Upper lobe of left lung (tissue), 4 donors: ENCODE measurements around the gene FRAS1.

Experiments used
- EP300 ChIP-seq, 4 donors: sonication (generic); formaldehyde crosslinking; IDR thresholded peaks; one replicate each; pipeline ENCODE4 v1.5.1; 2017; ENCODE audit warnings: antibody characterized with exemption in 4 of 4, control low read depth in 2 of 4
- POLR2A ChIP-seq, 4 donors: fragments of 450-650 bp; IDR thresholded peaks; one replicate each; pipeline ENCODE4 v1.5.1; 2016 to 2017; ENCODE audit warnings: antibody characterized with exemption in 4 of 4, mild to moderate bottlenecking in 2 of 4
- POLR2AphosphoS5 ChIP-seq, 2 donors: sonication (generic); formaldehyde crosslinking; IDR thresholded peaks; one replicate each; pipeline ENCODE4 v1.5.1; 2017; ENCODE audit warnings: antibody characterized with exemption in 2 of 2
- TF ChIP-seq, protein P1 (sequence below), 6 experiments: fragments of 450-650 bp in 4 of 6; fragments of 200-600 bp in 2 of 6; sonication (generic) in 2 of 6; IDR thresholded peaks; one replicate each; pipeline ENCODE4 v1.5.1; 2016 to 2019; ENCODE audit warnings: antibody characterized with exemption in 6 of 6

DNA sequence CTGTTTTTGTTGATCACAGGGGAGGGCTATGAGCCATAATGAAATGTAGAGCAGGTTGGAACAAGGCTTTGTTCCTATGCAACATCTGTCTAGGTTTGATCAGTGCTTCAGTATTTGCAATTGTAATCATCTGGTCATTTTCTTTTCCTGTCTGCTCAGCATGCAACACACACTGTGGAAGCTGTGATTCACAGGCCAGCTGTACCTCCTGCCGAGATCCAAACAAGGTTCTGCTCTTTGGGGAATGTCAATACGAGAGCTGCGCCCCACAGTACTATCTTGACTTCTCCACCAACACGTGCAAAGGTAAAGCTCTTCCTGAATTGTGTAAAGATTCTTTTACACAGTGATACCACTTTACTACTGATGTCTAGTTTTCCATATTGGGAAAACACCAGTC is 312.6 kb downstream of the FRAS1 start:
- TF ChIP-seq, protein P1, sequence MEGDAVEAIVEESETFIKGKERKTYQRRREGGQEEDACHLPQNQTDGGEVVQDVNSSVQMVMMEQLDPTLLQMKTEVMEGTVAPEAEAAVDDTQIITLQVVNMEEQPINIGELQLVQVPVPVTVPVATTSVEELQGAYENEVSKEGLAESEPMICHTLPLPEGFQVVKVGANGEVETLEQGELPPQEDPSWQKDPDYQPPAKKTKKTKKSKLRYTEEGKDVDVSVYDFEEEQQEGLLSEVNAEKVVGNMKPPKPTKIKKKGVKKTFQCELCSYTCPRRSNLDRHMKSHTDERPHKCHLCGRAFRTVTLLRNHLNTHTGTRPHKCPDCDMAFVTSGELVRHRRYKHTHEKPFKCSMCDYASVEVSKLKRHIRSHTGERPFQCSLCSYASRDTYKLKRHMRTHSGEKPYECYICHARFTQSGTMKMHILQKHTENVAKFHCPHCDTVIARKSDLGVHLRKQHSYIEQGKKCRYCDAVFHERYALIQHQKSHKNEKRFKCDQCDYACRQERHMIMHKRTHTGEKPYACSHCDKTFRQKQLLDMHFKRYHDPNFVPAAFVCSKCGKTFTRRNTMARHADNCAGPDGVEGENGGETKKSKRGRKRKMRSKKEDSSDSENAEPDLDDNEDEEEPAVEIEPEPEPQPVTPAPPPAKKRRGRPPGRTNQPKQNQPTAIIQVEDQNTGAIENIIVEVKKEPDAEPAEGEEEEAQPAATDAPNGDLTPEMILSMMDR (IDR thresholded peaks at IDR 0.05), result no peak
- TF ChIP-seq POLR2A (IDR thresholded peaks at IDR 0.05) (no peak), POLR2AphosphoS5 (IDR thresholded peaks at IDR 0.05) (no peak), EP300 (IDR thresholded peaks at IDR 0.05) (no peak)
